Measurements from ENCODE around the gene FARP1.

Gene FARP1

DNA sequence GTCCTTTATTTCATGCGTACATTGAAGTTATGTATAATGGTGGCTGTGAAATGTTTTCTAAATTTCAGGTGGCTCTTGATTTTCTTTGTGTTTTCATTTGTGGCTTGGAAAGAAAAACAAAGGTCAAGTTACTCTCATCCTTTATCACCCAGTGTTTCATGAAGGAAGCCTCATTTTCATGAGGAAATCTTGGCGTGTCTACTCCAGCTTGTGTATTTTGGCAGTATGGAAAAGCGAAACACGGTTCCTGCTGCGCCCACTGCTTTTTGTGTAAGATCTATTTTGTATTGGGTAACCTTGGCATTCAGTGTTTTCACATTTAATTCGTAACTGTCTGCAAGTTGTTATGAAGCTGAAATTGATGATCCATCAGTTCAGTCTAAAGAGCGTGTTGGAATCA is 181.2 kb downstream of the FARP1 start:
- Histone ChIP-seq H3K27ac (no peak overlapping the region), H3K9me3 (ENCODE audit: severe bottlenecking) (no peaks in the 10 kb centered on the region), H3K36me3 (peaks cover 13% of the 10 kb centered on the region), H3K27me3 (ENCODE audit: insufficient read depth, low read depth, severe bottlenecking) (no peaks in the 10 kb centered on the region), H3K4me3 (ENCODE audit: low read depth, low read length) (no peak overlapping the region)
- TF ChIP-seq, protein P1, sequence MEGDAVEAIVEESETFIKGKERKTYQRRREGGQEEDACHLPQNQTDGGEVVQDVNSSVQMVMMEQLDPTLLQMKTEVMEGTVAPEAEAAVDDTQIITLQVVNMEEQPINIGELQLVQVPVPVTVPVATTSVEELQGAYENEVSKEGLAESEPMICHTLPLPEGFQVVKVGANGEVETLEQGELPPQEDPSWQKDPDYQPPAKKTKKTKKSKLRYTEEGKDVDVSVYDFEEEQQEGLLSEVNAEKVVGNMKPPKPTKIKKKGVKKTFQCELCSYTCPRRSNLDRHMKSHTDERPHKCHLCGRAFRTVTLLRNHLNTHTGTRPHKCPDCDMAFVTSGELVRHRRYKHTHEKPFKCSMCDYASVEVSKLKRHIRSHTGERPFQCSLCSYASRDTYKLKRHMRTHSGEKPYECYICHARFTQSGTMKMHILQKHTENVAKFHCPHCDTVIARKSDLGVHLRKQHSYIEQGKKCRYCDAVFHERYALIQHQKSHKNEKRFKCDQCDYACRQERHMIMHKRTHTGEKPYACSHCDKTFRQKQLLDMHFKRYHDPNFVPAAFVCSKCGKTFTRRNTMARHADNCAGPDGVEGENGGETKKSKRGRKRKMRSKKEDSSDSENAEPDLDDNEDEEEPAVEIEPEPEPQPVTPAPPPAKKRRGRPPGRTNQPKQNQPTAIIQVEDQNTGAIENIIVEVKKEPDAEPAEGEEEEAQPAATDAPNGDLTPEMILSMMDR (IDR thresholded peaks at IDR 0.05; ENCODE audit: low read depth, low read length), result no peak
- DNase-seq, result no peak

DNA sequence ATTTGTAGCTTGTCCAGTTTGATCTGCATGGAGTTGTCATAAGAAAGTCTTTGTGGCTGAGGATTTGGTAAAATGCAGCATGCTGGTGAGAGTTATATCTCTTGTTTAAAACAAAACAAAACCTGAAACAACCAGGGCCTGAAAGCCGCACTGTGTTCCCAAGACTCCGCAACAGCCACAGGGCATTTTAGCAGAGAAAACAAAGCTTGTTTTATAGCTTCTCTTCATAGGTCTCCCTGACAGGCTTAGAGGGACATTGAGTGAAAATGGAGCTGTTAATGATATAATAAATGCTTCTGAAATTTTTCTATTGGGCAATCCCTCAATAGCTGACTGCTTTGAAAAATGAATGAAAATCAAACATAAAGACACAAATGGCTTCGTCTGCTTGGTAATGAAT is 182.8 kb downstream of the FARP1 start:
- Histone ChIP-seq H3K9me3 (ENCODE audit: severe bottlenecking) (no peaks in the 10 kb centered on the region), H3K27ac (no peak overlapping the region), H3K27me3 (ENCODE audit: insufficient read depth, low read depth, severe bottlenecking) (no peaks in the 10 kb centered on the region), H3K4me3 (ENCODE audit: low read depth, low read length) (no peak overlapping the region), H3K36me3 (peaks cover 7% of the 10 kb centered on the region)
- TF ChIP-seq, protein P1 (IDR thresholded peaks at IDR 0.05; ENCODE audit: low read depth, low read length), result no peak
- DNase-seq, result no peak

DNA sequence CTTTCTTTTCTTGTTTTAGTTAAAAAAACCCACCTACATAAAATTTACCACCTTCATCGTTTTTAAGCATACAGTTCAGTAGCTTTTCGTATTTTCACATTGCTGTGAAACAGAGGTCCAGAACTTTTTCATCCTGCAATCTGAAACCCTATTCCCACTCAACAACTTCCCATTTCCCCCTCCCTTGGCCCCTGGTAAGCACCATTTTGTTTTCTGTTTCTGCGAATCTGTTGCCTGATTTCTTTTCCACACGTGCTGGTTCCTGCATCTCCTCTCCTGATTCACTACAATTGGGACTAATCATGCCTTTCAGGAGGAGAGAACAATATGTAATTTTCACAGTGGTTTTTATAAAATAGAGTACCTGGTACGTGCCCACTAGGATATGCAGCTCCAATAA is 183.4 kb downstream of the FARP1 start:
- DNase-seq, result no peak
- Histone ChIP-seq H3K36me3 (peaks cover 3% of the 10 kb centered on the region), H3K9me3 (ENCODE audit: severe bottlenecking) (no peaks in the 10 kb centered on the region), H3K4me3 (ENCODE audit: low read depth, low read length) (no peak overlapping the region), H3K27ac (no peak overlapping the region), H3K27me3 (ENCODE audit: insufficient read depth, low read depth, severe bottlenecking) (no peaks in the 10 kb centered on the region)
- TF ChIP-seq, protein P1 (IDR thresholded peaks at IDR 0.05; ENCODE audit: low read depth, low read length), result no peak

DNA sequence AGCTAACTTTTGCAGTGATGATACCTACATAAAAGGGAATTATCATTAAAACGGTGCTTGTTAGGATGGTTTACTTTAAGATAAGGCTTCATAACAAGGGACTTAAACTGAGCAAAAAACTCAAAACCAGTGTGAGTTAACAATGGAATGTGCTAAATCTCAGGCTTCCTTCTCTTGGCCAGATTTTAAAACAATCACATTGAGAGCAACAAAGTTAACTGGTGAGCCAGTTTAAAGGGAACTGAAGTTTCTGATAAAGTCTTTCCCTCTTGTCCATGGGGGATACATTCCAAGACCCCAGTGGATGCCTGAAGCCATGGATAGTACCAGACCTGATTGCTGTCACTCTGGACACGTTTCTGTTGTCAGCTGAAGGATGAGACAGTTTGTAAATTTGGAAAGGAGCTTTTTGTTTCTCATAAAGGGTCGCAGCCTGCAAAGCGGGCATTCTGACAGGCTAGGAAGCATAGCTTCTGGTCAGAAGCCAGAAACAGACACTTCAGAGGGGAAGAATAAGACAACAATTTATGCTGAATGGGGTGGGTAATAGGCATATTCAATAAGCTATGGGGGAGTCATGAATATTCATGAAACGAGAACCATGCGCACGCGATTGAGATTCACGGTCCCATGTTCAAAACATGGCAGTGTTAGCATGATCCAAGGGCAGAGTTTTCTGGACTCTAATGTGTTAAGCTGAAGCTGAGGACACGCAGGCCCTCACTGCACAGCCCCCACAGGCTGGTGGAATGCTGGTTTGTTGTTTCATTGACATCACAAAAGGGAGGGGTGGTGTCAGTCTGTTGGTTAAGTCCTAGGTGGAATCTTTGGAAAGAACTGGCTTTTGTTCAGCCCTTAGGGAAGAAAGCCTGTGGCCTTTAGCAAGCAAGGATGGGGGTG is 184.7 kb downstream of the FARP1 start:
- H3K27me3 ChIP-seq (ENCODE audit: insufficient read depth, low read depth, severe bottlenecking), result no peaks in the 10 kb centered on the region
- no peak overlapping the region for H3K4me3 ChIP-seq (ENCODE audit: low read depth, low read length)
- TF ChIP-seq, protein P1 (IDR thresholded peaks at IDR 0.05; ENCODE audit: low read depth, low read length), result no peak
- H3K27ac ChIP-seq, result no peak overlapping the region
- no peaks in the 10 kb centered on the region for H3K36me3 ChIP-seq
- no peaks in the 10 kb centered on the region for H3K9me3 ChIP-seq (ENCODE audit: severe bottlenecking)
- DNase-seq, result no peak

DNA sequence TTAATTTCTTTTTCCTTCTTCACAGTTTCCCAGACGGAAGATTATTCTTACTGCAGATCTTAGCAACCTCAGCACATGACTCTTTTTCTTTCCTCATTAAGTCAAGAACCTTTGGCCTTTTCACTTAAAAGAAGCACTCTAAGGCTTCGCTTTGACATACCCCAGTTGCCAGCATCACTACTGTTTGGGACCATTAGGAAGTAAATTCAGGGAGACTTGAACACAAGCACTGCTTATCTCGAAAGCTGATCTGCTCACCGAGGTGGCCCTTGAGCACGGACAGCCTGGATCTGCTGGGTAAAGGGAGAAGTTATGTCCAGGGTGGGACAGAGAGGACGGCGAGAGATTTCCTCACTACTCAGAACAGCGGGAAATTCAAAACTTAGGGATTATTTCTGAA is 185.6 kb downstream of the FARP1 start:
- H3K9me3 ChIP-seq (ENCODE audit: severe bottlenecking), result no peaks in the 10 kb centered on the region
- TF ChIP-seq, protein P1 (IDR thresholded peaks at IDR 0.05; ENCODE audit: low read depth, low read length), result no peak
- H3K27ac ChIP-seq, result no peak overlapping the region
- no peaks in the 10 kb centered on the region for H3K27me3 ChIP-seq (ENCODE audit: insufficient read depth, low read depth, severe bottlenecking)
- H3K4me3 ChIP-seq (ENCODE audit: low read depth, low read length), result no peak overlapping the region
- no peak for DNase-seq
- H3K36me3 ChIP-seq, result 0 out of 2 replicates have a peak, but pooled peaks cover 2% of the 10 kb centered on the region
